ENCODE measurements around the gene DHRS1. TPM values are rescaled to one million over a fixed set of nuclear protein-coding genes. Genes with fewer than 3 reads are reported as not detected.

Gene DHRS1
- total and polyA plus RNA-seq, 9 of the 15 experiments (the other 6 are each of a cell fraction or from before 2014, with no cell fraction given), result 7.3 to 33.6 (median 13.3) TPM

GRCh38 chr14:24311837-24312615, 12.4 kb upstream of the DHRS1 start (continued):
- TF ChIP-seq REST (IDR thresholded peaks at IDR 0.05; ENCODE audit: borderline replicate concordance) (no peak), REST (CRISPR knock-in tag; IDR thresholded peaks at IDR 0.05; ENCODE audit: low read depth) (no peak), NR2C1 (IDR thresholded peaks at IDR 0.05) (no peak), NR2C1 (tag; IDR thresholded peaks at IDR 0.05) (no peak), PHB (CRISPR knock-in tag; IDR thresholded peaks at IDR 0.05) (no peak), BRF2 (IDR thresholded peaks at IDR 0.05; ENCODE audit: borderline replicate concordance, insufficient read depth, insufficient read length) (no peak), ZBTB1 (CRISPR knock-in tag; IDR thresholded peaks at IDR 0.05; ENCODE audit: borderline replicate concordance, low read depth) (no peak), VEZF1 (CRISPR knock-in tag; IDR thresholded peaks at IDR 0.05) (no peak), ZNF77 (CRISPR knock-in tag; IDR thresholded peaks at IDR 0.05) (no peak), ZZZ3 (IDR thresholded peaks at IDR 0.05) (no peak)

Data from K562 (cell line).